Endothelial cell (in vitro differentiated cells): ENCODE measurements around the gene MANSC4. TPM values are rescaled to one million over a fixed set of nuclear protein-coding genes. Genes with fewer than 3 reads are reported as not detected.

ENCODE experiments used
- DNase-seq: peaks from one replicate; pipeline ENCODE4 v3.0.0; 2021; ENCODE audit warnings: low spot score
- H3K27ac Mint-ChIP-seq: one replicate; pipeline ENCODE4 v1.8.0; 2021; ENCODE audit warnings: mixed read lengths, inconsistent platforms; ENCODE audit not compliant: unreplicated experiment
- H3K27me3 Mint-ChIP-seq: one replicate; pipeline ENCODE4 v1.8.0; 2021; ENCODE audit warnings: mild to moderate bottlenecking, moderate library complexity, mixed read lengths, inconsistent platforms; ENCODE audit not compliant: unreplicated experiment
- H3K36me3 Mint-ChIP-seq: one replicate; pipeline ENCODE4 v1.8.0; 2021; ENCODE audit warnings: mild to moderate bottlenecking, low read depth, mixed read lengths, inconsistent platforms; ENCODE audit not compliant: unreplicated experiment
- H3K4me1 Mint-ChIP-seq: one replicate; pipeline ENCODE4 v1.8.0; 2021; ENCODE audit warnings: mild to moderate bottlenecking, mixed read lengths, inconsistent platforms; ENCODE audit not compliant: unreplicated experiment
- H3K4me3 Mint-ChIP-seq: one replicate; pipeline ENCODE4 v1.8.0; 2021; ENCODE audit warnings: mild to moderate bottlenecking, mixed read lengths, inconsistent platforms; ENCODE audit not compliant: unreplicated experiment
- H3K9me3 Mint-ChIP-seq: one replicate; pipeline ENCODE4 v1.8.0; 2021; ENCODE audit warnings: mixed read lengths, inconsistent platforms; ENCODE audit not compliant: unreplicated experiment
- CTCF ChIP-seq: fragments of 200-600 bp; sonication (generic); IDR thresholded peaks from one replicate; pipeline ENCODE4 v1.5.0; 2021; ENCODE audit warnings: antibody characterized with exemption; ENCODE audit not compliant: unreplicated experiment
- long read RNA-seq: library from polyadenylated mRNA; unstranded; transcript quantifications from one replicate; pipeline ENCODE4 v2.0.0, GENCODE V29; 2020; ENCODE audit not compliant: unreplicated experiment
- total RNA-seq: library from RNA; stranded (reverse); fragmentation: NEBNext Ultra II Directional; extraction: Animal tissue kit (Norgen Biotek cat#: 25700); gene quantifications from one replicate; pipeline ENCODE4 v1.2.1, GENCODE V29; 2021; ENCODE audit not compliant: unreplicated experiment

Gene MANSC4
- not detected for total RNA-seq
- long read RNA-seq = 0 reads

DNA sequence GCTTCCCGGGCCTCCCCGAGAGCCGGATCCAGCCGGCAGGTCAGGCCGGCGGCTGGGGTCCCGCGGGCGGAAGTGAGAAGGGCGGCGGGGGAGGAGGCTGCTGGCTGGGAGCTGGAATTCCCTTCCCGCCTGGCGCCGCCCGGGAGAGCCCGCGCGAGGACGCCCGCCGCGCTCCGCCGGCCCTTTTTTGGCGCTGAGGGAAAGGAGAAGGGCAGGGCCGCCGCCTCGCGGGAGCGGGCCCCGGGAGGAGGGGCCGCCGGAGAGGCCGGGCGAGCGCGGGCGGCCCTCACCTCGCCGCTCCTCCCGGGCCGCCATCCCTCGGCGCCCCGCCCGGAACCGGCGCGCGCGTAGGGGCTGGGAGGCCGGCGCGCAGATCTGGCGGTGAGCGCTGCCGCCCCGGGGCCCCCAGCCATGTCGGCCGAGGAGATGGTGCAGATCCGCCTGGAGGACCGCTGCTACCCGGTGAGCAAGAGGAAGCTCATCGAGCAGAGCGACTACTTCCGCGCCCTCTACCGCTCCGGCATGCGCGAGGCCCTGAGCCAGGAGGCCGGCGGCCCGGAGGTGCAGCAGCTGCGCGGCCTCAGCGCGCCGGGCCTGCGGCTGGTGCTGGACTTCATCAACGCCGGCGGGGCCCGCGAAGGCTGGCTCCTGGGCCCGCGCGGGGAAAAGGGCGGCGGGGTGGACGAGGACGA is at the start of gene MANSC4, which contains the start of gene KLHL42:
MANSC4 (minus strand) TSS at position 317 of the 692 bp plus-strand sequence. CDS start 8,960 bp downstream, outside the sequence.
KLHL42 (plus strand) TSS at position 314 of the 692 bp plus-strand sequence; CDS start at position 412, 98 bp downstream.
- H3K27ac Mint-ChIP-seq = peak within 1 kb of the TSS; percentile 50
- peak; percentile 76 for DNase-seq
- peak within 1 kb of the TSS; percentile 92 for H3K4me3 Mint-ChIP-seq
- H3K27me3 Mint-ChIP-seq = peaks cover 10% of the 10 kb centered on the region
- no peak for TF ChIP-seq CTCF
- H3K36me3 Mint-ChIP-seq = peaks cover 9% of the 10 kb centered on the region
- no peaks in the 10 kb centered on the region for H3K9me3 Mint-ChIP-seq
- peaks cover 31% of the 10 kb centered on the region for H3K4me1 Mint-ChIP-seq

DNA sequence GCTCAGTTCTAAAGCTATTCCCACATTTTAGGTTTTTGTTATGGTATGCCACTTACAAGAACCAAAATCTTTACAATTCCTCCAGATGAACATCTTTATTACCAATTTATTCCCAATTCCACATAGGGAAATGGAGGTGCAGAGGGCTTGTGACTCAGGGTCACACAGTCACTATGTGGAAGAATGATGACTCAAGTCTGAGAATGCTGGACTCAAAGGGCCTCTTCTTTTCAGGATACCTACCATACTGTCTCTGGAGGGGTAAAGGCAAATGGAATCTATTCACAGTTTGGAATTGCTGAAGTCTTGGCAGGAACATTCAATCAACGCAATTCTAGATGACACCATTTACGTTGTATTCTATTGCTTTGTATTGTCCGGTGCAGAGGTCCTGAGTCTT is 48.2 kb upstream of the MANSC4 start:
- Mint-ChIP-seq H3K36me3 (no peaks in the 10 kb centered on the region), H3K9me3 (no peaks in the 10 kb centered on the region), H3K4me3 (no peak overlapping the region), H3K27me3 (no peaks in the 10 kb centered on the region), H3K4me1 (peaks cover 4% of the 10 kb centered on the region), H3K27ac (no peak overlapping the region)
- TF ChIP-seq CTCF = no peak
- DNase-seq = no peak

GRCh38 chr12:27826076-27826475 is 46.0 kb upstream of the MANSC4 start:
- no peaks in the 10 kb centered on the region for H3K27me3 Mint-ChIP-seq
- H3K4me3 Mint-ChIP-seq = no peak overlapping the region
- TF ChIP-seq CTCF = no peak
- H3K36me3 Mint-ChIP-seq = no peaks in the 10 kb centered on the region
- H3K4me1 Mint-ChIP-seq = no peaks in the 10 kb centered on the region
- no peak overlapping the region for H3K27ac Mint-ChIP-seq
- H3K9me3 Mint-ChIP-seq = no peaks in the 10 kb centered on the region
- no peak for DNase-seq

DNA sequence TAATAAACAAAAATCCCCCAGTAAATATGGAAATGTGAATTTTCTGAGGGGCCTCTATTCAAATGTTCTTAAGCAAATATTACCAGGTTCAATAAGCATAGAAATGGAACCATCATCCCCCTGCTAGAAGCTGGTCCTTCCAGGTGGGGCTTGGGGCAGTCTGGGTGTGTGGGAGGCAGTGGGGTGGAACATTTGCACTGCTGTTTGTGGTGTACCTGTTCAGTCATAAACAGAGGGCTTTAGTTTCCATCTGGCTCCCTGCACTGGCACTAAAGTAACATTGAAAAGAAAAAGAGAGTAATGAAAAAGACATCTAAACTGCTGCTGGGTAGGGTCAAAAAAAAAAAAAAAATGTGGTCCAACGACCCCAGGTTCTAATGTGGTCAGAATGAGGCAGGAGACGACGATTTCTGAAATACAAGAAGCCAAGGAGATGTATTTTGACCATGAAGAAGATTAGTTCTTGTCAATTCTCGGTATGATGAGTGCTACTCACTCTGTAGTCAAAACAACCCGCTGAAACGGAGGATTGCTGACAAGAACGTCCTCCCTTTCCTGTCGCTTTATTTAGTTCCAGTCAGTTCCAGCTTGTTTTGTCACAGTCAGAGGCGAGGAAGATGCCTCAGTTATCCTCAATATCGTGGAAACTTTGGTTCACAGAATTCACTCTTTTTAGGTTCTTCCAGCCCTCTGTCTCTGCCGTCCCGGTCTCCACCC is 44.2 kb upstream of the MANSC4 start:
- no peak overlapping the region for H3K4me3 Mint-ChIP-seq
- DNase-seq = no peak
- no peaks in the 10 kb centered on the region for H3K36me3 Mint-ChIP-seq
- no peak overlapping the region for H3K27ac Mint-ChIP-seq
- peaks cover 3% of the 10 kb centered on the region for H3K27me3 Mint-ChIP-seq
- no peaks in the 10 kb centered on the region for H3K9me3 Mint-ChIP-seq
- H3K4me1 Mint-ChIP-seq = no peaks in the 10 kb centered on the region
- no peak for TF ChIP-seq CTCF

DNA sequence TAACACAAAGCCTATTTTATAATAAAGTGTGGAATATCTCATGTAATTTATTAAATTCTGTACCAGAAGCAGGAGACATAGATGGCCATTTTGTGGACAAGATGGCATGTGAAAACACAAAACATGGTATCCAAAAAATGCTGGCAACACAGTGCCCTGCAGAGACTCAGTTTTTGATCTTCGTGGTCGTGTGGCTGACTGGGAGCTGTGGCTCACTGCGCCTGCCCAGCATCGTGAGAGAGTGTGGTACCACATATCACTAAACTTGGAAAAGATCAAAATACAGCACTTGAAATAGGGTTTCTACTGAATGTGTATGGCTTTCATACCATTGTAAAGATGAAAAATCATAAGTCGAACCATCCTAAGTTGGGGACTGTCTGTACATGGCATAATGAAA is 43.0 kb upstream of the MANSC4 start:
- H3K36me3 Mint-ChIP-seq = no peaks in the 10 kb centered on the region
- peaks cover 5% of the 10 kb centered on the region for H3K27me3 Mint-ChIP-seq
- no peak for DNase-seq
- no peak for TF ChIP-seq CTCF
- no peak overlapping the region for H3K27ac Mint-ChIP-seq
- H3K9me3 Mint-ChIP-seq = no peaks in the 10 kb centered on the region
- no peak overlapping the region for H3K4me3 Mint-ChIP-seq
- H3K4me1 Mint-ChIP-seq = no peaks in the 10 kb centered on the region
